Rectal smooth muscle tissue (tissue), 1 donor: Measurements from ENCODE around the gene PNO1.

Experiments
- H3K27ac ChIP-seq: one replicate; pipeline ENCODE4 v1.7.0; 2013; ENCODE audit warnings: low read depth, low read length, inconsistent platforms
- H3K27me3 ChIP-seq: one replicate; pipeline ENCODE4 v1.7.0; 2013; ENCODE audit warnings: low read length; ENCODE audit not compliant: control insufficient read depth, insufficient read depth
- H3K36me3 ChIP-seq: one replicate; pipeline ENCODE4 v1.7.0; 2013; ENCODE audit warnings: low read length; ENCODE audit not compliant: control insufficient read depth, insufficient read depth
- H3K4me1 ChIP-seq: one replicate; pipeline ENCODE4 v1.7.0; 2013; ENCODE audit warnings: low read length; ENCODE audit not compliant: control insufficient read depth, insufficient read depth
- H3K4me3 ChIP-seq: one replicate; pipeline ENCODE4 v1.7.0; 2013; ENCODE audit warnings: low read length
- H3K9ac ChIP-seq: one replicate; pipeline ENCODE4 v1.7.0; 2013; ENCODE audit warnings: low read length

Gene PNO1

DNA sequence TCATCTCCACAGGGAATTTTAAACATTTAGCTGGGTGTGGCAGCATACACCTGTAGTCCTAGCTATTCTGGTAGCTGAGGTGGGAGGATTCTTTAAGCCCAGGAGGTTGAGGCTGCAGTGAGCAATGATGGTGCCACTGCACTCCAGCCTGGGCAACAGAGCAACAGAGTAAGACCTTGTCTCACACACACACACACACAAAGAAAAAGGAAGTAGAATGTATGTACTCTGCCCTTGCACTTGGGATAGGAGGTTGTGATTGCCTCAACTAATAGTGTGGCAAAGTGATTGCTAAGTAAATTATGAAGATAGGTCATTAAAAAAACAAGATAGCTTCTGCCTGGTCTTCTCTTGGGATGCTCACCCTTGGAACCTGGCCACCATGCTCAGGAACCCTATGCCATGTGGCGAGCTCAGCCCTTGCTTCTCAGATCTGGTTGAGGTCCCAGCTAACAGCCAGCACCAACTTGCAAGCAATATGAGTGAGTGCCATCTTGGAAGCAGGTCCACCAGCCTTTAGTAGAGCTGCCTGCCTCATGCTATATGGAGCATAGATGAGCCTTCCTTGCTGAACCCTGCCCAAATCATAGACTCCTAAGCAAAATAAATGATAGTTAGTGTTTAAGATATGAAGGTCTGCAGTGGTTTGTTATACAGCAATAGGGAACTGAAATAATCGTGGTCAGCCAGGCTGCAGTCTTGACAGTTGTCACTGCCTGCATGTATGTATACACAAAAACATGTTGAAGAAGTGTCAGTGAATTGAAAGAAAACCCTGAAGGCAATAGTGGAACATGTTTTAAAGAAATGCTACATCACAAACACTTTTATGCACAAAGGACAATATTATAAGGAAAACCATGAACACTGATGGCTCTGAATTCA, 30.1 kb upstream of the PNO1 start:
- Histone ChIP-seq H3K4me1 (no peaks in the 10 kb centered on the region), H3K27ac (no peak overlapping the region)

DNA sequence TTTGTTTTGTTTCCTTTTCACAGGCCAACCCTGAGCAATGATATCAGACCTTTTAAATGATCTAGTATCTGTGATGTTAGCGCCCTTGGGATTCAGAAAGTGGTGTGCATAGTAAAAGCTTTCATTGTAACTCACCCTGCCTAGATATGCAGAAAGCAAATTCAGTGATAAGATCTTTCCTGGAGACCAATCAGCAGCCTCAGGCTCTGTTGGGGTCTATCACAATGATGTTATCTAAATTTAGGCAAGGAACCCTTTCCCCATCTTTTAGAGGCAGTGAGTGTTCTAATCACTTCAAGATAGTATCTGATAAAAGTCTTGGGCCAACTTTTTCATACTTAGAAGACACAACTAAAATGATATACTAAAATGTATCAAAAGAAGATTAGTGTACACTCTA, 23.6 kb upstream of the PNO1 start:
- H3K4me3 ChIP-seq, result no peak overlapping the region
- H3K27me3 ChIP-seq, result no peaks in the 10 kb centered on the region
- H3K4me1 ChIP-seq, result no peaks in the 10 kb centered on the region
- H3K36me3 ChIP-seq, result peaks cover 2% of the 10 kb centered on the region
- no peak overlapping the region for H3K27ac ChIP-seq
- no peak overlapping the region for H3K9ac ChIP-seq

More for the DNA sequence above, 30.1 kb upstream of the PNO1 start:
- Histone ChIP-seq H3K9ac (no peak overlapping the region), H3K4me3 (no peak overlapping the region), H3K36me3 (no peaks in the 10 kb centered on the region), H3K27me3 (no peaks in the 10 kb centered on the region)

DNA sequence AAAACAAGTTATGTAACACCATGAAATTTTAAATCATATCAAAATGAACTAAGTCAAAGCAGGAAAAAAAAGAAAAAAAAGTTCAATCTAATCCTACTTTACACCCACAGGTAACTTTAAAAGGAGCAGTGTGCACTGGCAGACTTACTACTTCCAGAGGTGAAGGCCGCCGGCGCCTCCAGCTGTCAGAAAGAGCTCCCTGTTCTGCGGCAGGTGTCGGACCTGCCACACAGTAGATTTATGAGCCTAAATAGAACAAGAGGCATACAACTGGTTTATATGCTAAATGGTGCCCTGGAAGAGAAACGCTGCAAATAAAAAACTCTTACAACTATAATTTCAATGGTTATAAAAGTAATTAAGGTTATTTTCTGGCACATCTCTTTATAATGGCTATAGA, 23.1 kb upstream of the PNO1 start:
- H3K4me3 ChIP-seq, result no peak overlapping the region
- H3K36me3 ChIP-seq, result peaks cover 2% of the 10 kb centered on the region
- no peak overlapping the region for H3K27ac ChIP-seq
- no peaks in the 10 kb centered on the region for H3K27me3 ChIP-seq
- no peaks in the 10 kb centered on the region for H3K4me1 ChIP-seq
- H3K9ac ChIP-seq, result no peak overlapping the region

- Histone ChIP-seq H3K4me3 (no peak overlapping the region), H3K36me3 (peaks cover 2% of the 10 kb centered on the region), H3K27me3 (no peaks in the 10 kb centered on the region), H3K27ac (no peak overlapping the region), H3K4me1 (no peaks in the 10 kb centered on the region), H3K9ac (no peak overlapping the region)
Measured at GRCh38 chr2:68135448-68136320, 22.0 kb upstream of the PNO1 start.

DNA sequence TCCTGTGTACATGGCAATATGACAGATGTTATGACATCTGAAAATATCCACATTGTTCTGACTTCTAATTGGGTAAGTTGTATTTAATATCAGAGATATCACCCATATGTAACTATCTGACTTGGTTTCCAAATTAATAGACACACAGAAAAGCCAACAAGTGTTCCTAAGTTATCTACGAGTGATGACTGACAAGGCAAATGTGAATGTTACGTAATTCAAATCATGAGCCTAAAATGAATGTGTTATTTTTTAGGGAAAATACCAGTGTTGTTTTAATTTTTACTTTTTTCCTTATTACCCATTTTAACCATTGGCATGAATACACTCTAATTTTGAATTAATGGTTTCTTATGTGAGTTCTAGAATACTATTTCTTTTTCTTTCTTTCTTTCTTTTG, 15.8 kb upstream of the PNO1 start:
- Histone ChIP-seq H3K27ac (no peak overlapping the region), H3K4me3 (no peak overlapping the region), H3K9ac (no peak overlapping the region), H3K36me3 (peaks cover 2% of the 10 kb centered on the region), H3K27me3 (no peaks in the 10 kb centered on the region), H3K4me1 (no peaks in the 10 kb centered on the region)

DNA sequence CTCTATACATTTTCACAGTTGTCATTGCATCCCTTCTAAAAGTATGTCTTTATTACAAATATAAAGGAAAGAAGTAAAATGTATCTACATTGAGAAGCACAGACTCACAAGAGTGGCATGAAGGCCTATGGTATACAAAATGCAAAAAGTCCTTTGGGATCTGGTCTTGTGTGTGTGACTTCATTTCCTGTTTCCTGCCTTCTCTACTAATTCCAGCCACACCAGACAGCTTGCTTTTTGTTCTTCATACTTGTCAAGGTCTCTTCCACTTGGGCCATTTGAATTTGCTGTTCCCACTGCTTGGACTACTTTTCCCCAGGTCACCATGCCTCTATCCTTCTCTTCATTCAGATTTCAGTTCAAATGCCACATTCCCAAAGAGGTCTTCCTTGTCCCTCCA, 6.7 kb upstream of the PNO1 start:
- no peak overlapping the region for H3K4me3 ChIP-seq
- no peaks in the 10 kb centered on the region for H3K27me3 ChIP-seq
- H3K27ac ChIP-seq, result no peak overlapping the region
- H3K4me1 ChIP-seq, result peaks cover under 1% of the 10 kb centered on the region
- no peak overlapping the region for H3K9ac ChIP-seq
- H3K36me3 ChIP-seq, result no peaks in the 10 kb centered on the region

- Histone ChIP-seq H3K4me3 (no peak overlapping the region), H3K27me3 (no peaks in the 10 kb centered on the region), H3K4me1 (peaks cover 7% of the 10 kb centered on the region), H3K36me3 (no peaks in the 10 kb centered on the region), H3K27ac (no peak overlapping the region), H3K9ac (no peak overlapping the region)
Measured at GRCh38 chr2:68152681-68153347, 4.9 kb upstream of the PNO1 start.

- peaks cover 3% of the 10 kb centered on the region for H3K36me3 ChIP-seq
- H3K9ac ChIP-seq, result no peak overlapping the region
- H3K27me3 ChIP-seq, result no peaks in the 10 kb centered on the region
- H3K27ac ChIP-seq, result no peak overlapping the region
- no peak overlapping the region for H3K4me3 ChIP-seq
- H3K4me1 ChIP-seq, result peaks cover 19% of the 10 kb centered on the region
Measured at GRCh38 chr2:68155618-68156017, 2.1 kb upstream of the PNO1 start.

GRCh38 chr2:68156419-68156818, 1.3 kb upstream of the PNO1 start:
- Histone ChIP-seq H3K27ac (peak overlapping the region; percentile 97), H3K4me3 (peak overlapping the region; percentile 85)

GRCh38 chr2:68157002-68157401, 686 bp upstream of the PNO1 start:
- Histone ChIP-seq H3K36me3 (peaks cover 3% of the 10 kb centered on the region), H3K27ac (peak overlapping the region; percentile 97), H3K27me3 (no peaks in the 10 kb centered on the region), H3K9ac (peak overlapping the region; percentile 76), H3K4me3 (peak overlapping the region; percentile 85), H3K4me1 (peaks cover 19% of the 10 kb centered on the region)

More at GRCh38 chr2:68156419-68156818, 1.3 kb upstream of the PNO1 start:
- Histone ChIP-seq H3K27me3 (no peaks in the 10 kb centered on the region), H3K36me3 (peaks cover 3% of the 10 kb centered on the region), H3K4me1 (peaks cover 19% of the 10 kb centered on the region), H3K9ac (peak overlapping the region; percentile 76)

DNA sequence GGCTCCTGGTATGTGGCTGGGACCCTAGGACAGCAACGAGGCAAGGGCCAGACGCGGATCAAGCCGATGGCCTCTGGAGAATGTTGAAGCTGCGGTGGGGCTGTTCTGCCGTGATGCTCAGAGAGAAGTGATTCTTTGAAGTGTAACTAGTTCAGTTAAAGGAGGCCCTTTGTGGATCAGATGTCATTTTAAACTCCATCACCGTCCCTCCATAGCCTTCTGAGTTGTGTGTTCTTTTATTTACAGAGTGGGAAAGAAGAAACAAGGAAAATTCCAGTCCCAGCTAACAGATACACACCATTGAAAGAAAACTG, 403 bp downstream of the PNO1 start:
- Histone ChIP-seq H3K27me3 (no peaks in the 10 kb centered on the region), H3K9ac (peak overlapping the region; percentile 74), H3K4me3 (peak overlapping the region; percentile 85), H3K4me1 (peaks cover 19% of the 10 kb centered on the region), H3K36me3 (peaks cover 5% of the 10 kb centered on the region), H3K27ac (peak overlapping the region; percentile 97)

DNA sequence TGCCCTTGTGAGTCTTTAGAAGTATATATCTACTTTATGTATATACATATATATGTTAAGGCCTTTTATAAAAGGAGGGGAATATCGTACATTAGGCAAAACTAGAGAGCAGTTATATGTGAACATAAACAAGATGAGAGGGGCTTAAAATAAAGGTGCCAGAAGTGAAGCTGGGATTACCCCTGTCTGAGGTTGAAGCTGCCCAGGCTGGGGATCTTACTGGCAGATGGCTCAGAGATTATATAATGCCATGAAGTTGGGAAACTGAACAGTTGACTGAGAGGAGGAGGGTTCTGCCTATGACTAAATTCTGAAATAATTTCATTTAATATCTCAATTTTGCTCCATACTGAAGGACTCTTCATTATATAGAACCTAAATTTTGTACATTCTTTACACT, 6.0 kb downstream of the PNO1 start:
- Histone ChIP-seq H3K4me1 (peaks cover 7% of the 10 kb centered on the region), H3K27ac (no peak overlapping the region), H3K27me3 (no peaks in the 10 kb centered on the region), H3K4me3 (no peak overlapping the region), H3K36me3 (peaks cover 13% of the 10 kb centered on the region), H3K9ac (no peak overlapping the region)
